GM19238 (cell line): ENCODE results near the gene LPCAT1.
"Not testable (repeated sequence)": the region's sequence is repeated elsewhere in the genome, so short reads cannot be mapped to it uniquely, and the experiment has no call there.

Experiments
- DNase-seq: peaks from one replicate; pipeline ENCODE4 v3.0.0; 2011; ENCODE audit warnings: low spot score; ENCODE audit not compliant: insufficient read length

LPCAT1 gene

DNA sequence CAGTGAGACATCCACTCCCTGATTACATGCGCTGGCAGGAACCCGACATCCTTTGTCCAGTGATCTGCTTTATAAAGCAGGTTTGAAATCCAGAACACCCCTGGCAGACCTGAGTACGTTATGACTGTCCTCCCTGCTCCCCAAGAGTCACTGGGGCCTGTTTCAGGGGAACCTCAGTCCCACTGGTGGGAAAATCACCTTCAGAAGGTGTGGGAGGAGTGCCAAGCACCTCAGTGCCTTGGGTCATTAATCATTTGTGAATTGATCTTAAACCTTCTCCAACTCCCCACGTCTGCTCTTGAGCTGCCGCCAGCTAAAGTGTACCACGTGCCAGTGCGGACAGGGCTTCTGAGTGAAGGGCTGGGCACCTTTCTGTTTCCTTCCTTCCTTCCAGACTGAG lies 94.7 kb downstream of the LPCAT1 start:
- DNase-seq: no peak

GRCh38 chr5:1428107-1428506 lies 95.7 kb downstream of the LPCAT1 start:
- DNase-seq: no peak

DNA sequence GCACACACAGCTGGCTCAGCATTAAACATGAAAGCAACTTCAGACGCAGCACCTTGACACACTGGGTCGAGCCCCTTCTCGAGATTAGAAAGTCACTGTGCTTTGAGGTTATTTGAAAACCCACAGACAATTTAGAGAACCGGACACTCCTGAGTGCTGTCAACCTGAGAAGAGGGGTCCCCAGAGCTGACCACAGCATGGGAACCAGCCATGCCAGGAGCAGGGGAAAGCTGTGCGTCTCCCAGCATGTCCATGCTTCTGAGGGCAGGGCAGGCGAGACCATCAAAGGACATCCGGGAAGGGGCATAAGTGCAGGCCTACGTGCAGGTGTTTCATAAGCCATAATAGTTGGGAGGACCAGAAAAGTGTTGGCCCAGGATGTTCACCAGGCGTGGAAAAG lies 99.0 kb downstream of the LPCAT1 start:
- DNase-seq: no peak

DNA sequence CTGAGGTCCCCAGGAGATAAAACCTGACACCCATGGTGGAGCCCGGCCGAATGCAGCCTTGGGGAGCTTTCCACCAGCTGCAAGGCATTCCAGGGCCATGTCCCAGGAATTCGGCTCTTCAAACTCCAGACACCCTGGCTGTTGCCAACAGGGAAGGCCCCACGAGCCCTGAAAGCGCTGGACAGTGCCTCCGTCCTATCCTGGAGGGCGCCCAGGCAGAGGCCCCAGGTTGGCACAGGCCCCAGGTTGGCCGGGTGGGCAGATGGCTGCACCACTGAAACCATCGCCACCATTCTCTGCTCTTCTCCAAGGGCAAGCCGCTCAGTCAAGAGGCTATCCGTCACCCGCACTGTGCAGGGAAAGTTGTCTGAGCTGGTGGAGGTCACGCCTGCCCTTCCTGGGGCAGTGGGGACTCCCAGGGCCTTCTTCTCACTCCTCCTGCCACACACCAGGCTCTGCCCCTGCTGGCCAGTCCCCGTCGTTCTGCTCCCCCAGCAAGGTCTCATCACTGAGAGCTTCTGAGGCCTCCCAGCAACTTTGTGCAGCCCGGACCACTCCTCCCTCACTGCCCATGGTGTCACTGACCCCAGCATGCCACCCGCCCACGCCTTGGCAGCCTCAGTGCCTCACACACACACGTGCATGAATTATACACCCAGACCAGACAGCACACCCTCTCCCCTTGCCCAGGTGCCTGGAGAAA lies 99.7 kb downstream of the LPCAT1 start:
- DNase-seq: no peak

- DNase-seq: not testable (repeated sequence)
Observed at GRCh38 chr5:1422522-1422921, 101.2 kb downstream of the LPCAT1 start.

DNA sequence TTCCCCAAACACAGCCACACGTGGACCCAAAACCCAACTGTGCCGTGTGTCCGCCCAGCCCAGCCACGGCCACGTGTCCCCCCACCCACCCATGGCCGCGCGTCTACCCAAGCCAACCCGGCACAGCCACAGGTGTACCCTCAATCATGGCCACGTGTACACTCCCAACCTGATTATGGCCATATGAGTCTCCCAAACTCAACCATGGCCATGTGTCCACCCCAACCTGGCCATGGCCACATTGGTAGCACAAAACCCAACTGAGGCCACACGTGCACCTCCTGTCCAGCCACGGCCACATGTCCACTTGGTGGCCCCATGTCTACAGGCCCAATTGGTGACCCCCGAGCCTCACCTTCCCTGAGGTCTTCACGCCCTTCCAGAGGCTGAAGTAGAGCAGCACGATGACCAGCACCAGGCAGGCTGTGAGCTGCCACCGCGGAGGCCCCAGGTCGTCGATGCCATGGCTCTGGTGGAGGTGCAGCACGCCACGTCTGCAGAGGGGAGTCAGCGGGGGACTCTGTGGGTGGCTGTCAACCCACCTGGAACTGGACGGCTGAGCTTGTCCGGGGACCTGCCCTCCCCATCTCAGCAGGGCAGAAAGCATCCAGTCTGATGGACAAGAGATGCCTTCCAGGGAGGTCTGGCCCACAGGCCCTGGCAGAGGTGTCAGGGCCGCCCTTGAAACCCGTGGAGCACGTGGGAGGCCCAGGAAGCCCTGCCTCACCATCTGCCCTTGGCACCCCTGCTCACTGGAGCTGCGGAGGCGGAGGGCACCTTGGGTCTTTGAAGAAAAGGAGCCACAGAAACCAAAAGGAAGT lies 102.0 kb downstream of the LPCAT1 start:
- no peak for DNase-seq

DNA sequence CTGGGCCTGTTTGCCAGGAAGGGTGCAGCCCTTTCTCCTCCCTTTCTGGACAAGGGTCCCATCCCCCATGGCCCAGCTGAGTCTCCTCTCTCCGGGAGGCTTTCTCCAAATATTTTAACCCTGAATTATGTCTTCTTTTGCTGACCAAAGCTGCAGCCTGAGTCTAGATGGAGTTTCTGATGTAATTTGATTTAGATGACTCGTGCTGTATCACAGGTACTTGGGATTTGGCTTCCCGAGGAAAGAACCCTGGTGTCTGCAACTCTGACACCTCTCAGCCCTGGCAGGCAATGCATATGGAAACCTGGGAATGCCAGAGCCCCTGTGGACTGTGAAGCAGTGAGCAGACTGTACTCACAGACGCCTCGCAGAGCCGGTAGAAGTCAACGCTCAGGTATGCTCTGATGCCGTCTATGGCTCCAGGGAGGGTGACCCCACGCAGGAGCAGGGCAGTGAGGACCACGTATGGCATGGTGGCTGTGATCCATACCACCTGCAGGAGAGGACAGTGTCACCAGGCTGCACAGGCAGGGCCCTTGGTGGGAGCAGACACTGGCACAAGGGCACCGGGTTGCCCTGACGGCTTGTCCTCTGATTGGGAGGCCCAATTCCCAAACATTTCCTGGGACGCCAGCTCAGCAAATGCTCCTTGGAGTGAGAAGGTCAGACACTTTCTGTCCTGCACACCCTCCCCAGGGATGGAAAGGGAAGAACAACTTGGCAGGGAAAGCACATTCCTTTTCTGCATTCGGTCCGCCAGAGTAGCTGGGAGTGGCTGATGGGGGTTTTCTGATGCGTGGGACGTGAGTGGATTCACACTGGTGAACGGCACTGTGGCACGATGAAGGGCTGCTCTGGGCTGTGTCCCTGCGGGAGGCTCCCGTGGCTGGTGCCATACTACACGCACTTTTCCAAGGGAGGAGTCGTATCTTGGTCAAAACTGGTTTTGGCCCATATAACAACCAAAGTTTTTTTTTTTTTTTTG lies 103.3 kb downstream of the LPCAT1 start:
- no peak for DNase-seq

GRCh38 chr5:1419476-1420210 lies 104.1 kb downstream of the LPCAT1 start:
- no peak for DNase-seq

GRCh38 chr5:1418921-1419280 lies 104.9 kb downstream of the LPCAT1 start:
- no peak for DNase-seq

DNA sequence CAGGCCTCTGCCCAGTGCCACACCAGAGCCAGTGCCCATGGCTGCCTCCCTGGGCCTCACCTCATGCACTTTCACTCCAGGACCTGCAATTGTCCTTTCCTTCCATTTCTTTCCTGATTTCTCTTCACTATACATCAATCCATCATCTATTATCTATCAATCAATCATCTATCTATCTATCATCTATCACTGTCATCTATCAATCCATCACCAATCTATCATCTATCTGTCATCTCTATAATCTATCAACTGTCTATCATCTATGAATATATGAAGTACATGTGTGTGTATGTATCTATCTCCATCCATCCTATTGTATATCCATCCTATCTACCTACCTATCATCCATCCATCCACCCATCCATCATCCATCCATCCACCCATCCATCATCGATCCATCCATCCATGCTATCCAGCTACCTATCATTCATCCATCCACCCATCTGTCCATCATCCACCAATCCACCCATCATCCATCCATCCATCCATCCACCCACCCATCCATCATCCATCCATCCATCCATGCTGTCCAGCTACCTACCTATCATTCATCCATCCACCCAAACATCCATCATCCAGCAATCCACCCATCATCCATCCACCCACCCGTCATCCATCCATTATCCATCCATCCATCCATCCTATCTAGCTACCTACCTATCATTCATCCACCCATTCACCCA lies 105.4 kb downstream of the LPCAT1 start:
- DNase-seq: no peak

DNA sequence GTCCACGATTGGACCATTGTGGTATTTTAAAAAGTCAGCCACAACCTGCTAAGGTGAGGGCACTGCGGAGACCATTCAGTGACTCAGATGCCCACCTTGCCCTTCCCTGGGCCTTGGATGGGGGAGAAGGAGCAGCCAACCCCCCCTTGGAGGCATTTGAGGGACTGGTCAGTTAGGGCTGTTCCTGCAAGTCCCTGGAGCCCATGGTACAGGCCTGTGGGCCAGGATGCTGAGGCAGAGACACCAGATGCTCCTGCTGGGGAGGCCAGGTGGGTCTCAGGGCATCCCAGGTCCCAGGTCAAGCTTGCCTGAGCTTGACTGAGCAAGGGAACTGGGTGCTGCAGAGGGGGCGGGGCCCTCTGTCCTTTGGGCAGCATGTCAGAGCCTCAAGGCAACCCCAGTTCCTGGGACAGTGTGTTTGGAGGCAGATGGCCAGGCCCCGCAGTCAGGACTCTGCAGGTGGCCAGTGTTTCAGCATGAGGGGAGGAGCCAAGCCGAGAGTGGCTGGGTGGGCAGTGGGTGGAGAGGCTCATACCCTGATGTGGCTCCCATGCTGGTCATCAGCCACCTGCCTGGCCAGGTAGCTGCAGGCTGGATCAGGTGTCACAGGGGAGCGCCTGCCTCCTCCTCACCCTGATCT lies 106.1 kb downstream of the LPCAT1 start:
- DNase-seq: no peak

- DNase-seq: no peak
Observed at GRCh38 chr5:1416856-1417469, 106.8 kb downstream of the LPCAT1 start.

DNA sequence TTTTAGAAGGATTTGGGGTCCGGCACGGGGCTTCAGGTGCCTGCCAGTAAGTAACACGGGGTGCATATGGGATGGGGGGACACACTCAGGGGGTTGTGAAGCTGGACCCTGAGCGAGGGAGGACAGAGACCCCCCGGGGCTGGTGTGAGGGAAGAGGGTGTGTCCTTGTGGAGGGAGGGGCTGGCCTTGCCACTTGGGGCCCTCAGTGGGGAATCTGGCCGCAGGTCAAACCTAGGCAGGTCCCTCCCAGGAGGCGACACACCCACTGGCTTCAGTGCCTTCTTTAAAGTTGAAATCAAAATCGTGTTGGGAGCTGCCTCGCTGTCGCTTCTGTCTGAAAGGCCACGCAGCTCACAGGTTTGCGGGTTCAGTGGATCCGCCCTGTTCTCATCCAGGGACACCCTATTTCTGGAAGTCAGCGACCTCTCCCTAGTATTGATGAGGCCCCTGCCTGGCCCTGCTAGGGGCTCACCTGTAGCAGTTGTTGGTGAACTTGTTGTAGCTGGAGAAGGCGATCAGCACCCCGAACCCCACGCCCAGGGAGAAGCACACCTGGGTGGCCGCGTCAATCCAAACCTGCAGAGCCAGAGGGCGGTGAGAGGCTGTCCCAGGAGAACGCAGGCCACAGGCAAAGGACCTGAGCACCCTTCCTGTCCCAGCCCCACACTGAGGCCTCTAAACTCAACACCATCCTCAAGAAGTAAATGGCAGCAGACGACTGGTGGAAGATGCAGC lies 108.0 kb downstream of the LPCAT1 start:
- no peak for DNase-seq

- no peak for DNase-seq
Observed at GRCh38 chr5:1415059-1415425, 108.7 kb downstream of the LPCAT1 start.

- no peak for DNase-seq
Observed at GRCh38 chr5:1414311-1415058, 109.3 kb downstream of the LPCAT1 start.

- DNase-seq: no peak
Observed at GRCh38 chr5:1413611-1414241, 110.0 kb downstream of the LPCAT1 start.

GRCh38 chr5:1413211-1413610 lies 110.5 kb downstream of the LPCAT1 start:
- DNase-seq: no peak

DNA sequence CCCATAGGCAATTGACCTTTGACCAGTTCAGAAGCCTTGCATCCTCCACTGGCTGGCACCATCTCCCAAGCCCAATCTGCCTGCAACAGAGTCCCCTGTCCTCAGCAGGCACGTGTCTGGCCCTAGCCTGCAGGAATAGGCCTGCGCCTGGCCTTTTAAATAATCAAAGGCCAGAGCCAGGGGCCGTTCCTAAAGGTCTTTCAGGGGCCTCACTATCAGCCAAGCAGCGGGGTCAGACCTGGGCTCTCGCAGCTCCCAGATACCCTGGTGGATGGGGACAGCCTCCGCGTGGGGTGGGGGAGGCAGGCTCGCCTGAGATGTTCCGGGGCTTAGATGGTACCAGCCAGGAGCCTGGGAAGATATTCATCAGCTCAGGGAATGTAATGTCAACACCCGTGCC lies 111.1 kb downstream of the LPCAT1 start:
- no peak for DNase-seq
